Activated T-helper 9 cell treated with anti-CD3 and anti-CD28 coated beads, Interleukin-2, amount 50 U/mL, for 16 hours (primary cell): ENCODE data around the gene CHMP3.

Source experiments
- DNase-seq: peaks from one replicate; pipeline ENCODE4 v3.0.0-alpha.2; 2020; ENCODE audit warnings: low read depth

CHMP3 gene

GRCh38 chr2:86466306-86466705 lies 96.9 kb downstream of the CHMP3 start:
- DNase-seq: no peak

GRCh38 chr2:86464652-86465051 lies 98.6 kb downstream of the CHMP3 start:
- no peak for DNase-seq

- no peak for DNase-seq
Measured at GRCh38 chr2:86461042-86461743, 102.0 kb downstream of the CHMP3 start.

- no peak for DNase-seq
Measured at GRCh38 chr2:86455181-86455580, 108.1 kb downstream of the CHMP3 start.

- no peak for DNase-seq
Measured at GRCh38 chr2:86454238-86454637, 109.0 kb downstream of the CHMP3 start.

- DNase-seq: no peak
Measured at GRCh38 chr2:86453836-86454235, 109.4 kb downstream of the CHMP3 start.
